OCI-LY7 (cell line): ENCODE data around the gene MYCBPAP.

Experiments
- CTCF ChIP-seq: fragments of 200-600 bp; sonication (generic); conservative IDR thresholded peaks from 2 replicates; pipeline ENCODE4 v1.5.1; 2014; ENCODE audit warnings: mild to moderate bottlenecking, antibody characterized with exemption, low read length, moderate library complexity, mixed read lengths
- EZH2phosphoT487 ChIP-seq: fragments of 200-600 bp; sonication (generic); IDR thresholded peaks from 2 replicates; pipeline ENCODE4 v1.6.1; 2018; ENCODE audit warnings: low read depth, borderline replicate concordance, mild to moderate bottlenecking, mixed run types, antibody characterized with exemption, low read length, moderate library complexity, mixed read lengths

GRCh38 chr17:50469208-50469605 lies 39.0 kb upstream of the MYCBPAP start:
- no peak for TF ChIP-seq CTCF
- no peak for TF ChIP-seq EZH2phosphoT487
